ENCODE data around the gene COL5A2. TPM values are rescaled to one million over a fixed set of nuclear protein-coding genes. Genes with fewer than 3 reads are reported as not detected.

COL5A2 gene
- total RNA-seq, 1 donor from 2014 or later, result 6.3 TPM

DNA sequence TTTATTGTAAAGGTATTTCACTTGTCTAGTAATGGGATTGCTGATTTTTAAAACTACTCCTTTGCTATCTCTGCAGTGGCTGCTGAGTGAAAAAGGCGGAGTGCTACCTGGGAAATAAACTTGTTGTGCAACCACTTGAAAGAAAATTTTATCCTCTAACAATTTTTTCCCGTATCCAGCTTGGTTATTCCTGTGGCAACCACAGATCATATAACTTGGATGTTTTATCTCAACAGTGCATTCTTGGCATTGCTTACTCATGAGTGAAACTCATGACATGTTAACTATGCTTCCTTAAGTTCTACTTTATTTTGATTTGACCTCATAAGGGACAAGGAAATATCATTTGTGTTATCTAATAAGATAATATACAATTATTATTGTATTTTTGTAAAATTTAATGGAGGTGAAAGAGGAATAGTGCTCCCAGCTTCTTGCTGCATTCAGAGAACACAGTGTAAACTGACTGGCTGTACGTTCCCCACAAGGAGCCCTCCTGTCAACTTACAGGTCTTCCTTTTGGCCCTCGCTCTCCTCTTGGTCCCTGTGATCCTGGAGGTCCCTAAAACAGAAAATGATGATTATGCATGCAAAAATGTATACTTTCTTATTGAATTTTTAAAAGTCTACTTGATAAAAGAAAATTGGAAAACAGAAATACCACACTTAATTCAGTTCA lies 82.7 kb downstream of the COL5A2 start:
- no peak for ATAC-seq

DNA sequence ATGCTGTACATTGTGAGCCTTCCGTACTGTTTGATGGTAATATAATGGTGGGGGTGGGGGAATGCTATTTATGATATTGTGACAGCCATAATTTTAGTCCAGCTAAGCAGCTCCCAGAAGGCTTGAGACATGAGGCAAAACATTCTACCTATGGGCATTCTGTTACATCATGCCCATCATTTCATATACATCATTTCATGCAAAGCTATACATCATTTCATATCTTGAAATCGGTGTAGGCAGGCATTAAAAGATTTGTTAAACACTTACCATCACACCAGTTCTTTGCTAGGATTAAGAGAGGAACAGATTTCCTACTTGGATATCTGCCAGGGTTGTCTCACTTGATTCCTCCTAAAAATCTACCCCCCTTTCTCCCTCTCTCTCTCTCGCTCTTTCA lies 84.5 kb downstream of the COL5A2 start:
- no peak for ATAC-seq

DNA sequence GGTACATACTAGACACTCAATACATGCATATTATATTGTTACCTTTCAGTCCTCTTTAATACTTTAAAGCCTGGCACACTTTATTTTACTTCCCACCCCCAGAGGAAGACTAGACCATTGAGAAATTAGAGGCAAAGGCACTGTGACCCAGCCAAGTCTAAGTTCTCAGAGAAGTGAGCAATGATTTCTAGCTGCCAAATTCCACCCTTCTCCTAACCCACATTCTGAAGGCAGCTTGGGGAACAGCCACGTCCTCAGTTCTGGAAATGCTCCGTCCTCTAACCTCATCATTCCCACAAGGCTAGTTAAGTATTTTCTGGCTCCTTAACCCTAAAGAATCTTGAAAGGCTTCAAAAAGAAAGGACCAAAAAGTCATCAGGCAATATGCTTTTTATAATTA lies 86.6 kb downstream of the COL5A2 start:
- ATAC-seq, result no peak

DNA sequence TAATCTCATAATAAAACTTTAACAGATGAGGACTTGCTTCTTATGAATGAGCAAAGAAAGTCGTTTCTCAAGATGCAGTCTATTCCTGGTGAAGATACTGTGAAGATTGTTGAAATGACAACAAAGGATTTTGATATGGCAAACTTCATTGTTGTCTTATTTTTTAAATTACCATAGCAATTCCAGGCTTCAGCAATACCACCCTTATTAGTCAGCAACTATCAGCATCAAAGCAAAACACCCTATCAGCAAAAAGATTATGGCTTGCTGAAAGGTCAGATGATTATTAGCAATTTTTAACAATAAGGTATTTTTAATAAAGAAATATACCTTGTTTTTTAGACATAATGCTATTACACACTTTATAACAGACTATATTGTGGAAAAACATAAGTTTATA lies 88.3 kb downstream of the COL5A2 start:
- no peak for ATAC-seq

DNA sequence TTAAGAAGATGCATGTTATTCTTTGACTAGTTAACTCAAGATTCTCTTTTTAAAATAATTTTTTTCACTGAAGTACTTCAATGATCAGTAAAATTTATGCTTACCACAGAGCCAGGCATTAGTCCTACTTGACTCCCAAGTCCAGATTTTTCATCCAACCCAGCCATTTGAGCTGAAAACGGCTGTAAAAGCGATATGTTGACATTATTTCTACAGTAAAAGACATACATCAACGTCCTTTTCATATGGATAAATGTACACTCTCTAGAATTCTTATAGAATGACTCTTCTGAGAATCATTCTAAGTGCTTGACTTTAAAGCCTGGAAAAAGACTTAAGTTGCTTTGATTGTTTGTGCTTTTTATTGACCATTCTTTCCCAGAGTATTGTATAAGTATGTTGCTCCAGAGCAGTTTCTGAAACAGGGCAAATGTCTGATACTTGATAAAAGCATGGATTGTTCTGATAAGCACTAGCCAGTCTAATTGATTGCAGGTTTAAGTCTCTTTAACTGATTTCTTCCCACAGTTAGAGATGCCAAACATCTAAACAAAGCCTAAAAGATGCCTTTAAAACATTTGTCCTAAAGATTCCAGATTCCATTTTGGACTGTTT lies 90.9 kb downstream of the COL5A2 start:
- no peak for ATAC-seq

DNA sequence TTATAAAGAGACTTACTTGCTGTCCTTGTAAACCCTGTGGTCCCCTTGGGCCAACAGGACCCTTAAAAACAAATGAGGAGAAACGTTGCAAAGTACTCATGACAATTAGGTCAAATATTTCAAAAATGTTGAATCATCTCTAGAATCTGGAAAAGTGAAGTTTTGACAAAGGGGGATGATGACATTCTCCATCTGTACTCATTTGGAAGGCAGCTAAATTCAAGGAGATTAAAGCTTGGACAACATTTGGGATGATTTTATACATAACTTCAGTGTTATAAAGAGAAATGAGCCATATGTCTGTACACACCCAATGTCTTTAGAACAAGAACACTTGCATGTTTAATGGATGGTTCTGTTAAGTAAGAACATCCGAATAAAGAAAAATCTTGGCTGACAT lies 92.9 kb downstream of the COL5A2 start:
- ATAC-seq, result no peak

DNA sequence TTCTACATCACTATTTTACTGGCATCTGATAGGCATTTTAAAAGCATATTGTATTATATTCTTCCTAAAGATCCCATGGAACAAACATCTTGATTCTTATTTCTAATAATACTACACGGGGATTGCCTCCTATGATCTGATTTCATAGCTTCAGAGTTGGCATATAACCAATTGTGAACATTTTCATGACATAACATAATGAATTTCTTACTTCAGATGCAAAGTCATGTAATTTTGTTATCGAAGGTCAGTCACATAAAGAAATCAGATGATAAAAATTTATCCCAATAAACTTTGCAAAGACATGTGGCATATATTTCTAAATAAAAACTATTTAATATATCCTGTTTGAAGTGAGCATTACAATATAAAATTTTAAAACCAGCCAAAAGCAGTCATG lies 93.3 kb downstream of the COL5A2 start:
- no peak for ATAC-seq

DNA sequence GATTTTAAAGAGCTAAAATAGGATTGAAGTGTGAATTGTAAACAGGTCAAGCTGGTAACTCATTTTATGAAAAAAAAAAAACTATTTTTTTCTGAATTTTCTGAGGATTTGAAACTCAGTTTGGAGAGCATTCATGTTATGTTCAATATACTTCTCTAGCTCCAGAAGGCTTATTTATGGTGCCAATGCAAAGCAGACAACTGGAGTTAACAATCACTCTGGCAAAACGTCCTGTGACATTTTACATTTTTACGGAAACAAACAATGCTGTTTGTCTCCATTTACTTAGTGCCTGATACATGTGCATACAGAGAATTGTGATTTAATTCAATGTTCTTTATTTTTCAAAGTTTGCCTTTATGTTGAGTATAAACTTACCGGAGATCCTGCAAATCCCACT lies 96.0 kb downstream of the COL5A2 start:
- no peak for ATAC-seq

DNA sequence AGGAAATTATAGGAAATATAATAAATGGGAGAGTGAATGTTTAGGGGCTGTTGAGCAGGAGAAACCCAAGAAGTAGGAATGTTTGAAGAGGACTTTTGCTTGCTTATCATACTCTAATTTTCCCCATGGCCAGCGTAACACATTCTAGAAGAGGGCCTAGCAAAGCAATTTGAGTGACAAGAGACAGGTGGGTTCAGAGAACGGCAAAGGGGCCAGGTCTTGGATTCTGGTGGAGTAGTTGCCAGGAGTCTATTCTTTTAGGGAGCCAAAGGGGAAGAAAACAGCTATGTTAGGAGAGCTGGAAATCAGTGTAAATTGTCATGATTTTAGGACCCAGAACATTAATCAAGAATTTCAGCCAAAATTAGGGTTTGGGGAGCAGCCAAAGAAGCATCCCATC lies 96.5 kb downstream of the COL5A2 start:
- ATAC-seq, result no peak

DNA sequence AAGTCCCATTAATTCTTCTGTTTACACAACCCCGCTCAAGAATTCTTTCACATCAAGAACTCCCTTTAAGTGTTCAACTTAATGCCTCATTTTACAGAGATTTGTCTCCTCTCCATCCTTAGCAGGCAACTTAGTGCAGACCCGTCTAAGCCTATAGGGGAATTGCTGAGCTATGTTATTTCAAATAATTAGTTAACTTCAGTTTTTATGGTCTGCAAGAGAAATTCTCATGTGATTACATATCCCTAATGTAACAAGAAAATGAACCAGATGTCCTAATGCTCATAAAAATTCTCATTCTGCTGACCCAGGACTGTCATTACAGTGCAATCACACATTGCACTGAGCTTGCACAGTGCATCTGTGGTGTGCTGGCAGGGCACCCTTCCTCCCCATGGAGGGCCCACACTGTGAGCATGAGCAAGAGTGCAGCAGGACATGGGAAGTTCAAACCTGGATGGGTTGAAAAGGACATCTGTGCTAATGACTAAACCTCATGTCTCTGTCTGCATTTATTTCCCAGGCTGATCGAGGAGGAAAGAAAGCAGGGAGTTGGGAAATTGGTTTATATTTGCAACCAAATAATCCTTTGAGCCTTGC lies 97.1 kb downstream of the COL5A2 start:
- no peak for ATAC-seq

DNA sequence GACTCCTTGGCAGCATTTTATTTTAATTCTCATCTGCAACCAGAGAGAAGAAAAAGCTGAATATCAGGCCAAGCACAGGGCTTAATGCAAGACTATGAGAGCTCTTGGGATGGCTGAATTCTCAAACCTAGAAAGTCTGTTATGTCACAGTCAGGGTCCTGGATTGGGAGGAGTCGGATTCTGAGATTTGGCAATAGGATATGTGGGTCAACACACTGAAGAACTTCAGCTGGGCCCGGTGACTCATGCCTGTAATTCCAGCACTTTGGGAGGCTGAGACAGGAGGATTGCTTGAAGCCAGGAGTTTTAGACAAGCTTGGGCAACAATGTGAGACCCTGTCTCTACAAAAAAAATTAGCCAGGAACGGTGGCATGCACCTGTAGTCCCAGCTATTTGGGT lies 103.0 kb downstream of the COL5A2 start:
- ATAC-seq, result no peak

DNA sequence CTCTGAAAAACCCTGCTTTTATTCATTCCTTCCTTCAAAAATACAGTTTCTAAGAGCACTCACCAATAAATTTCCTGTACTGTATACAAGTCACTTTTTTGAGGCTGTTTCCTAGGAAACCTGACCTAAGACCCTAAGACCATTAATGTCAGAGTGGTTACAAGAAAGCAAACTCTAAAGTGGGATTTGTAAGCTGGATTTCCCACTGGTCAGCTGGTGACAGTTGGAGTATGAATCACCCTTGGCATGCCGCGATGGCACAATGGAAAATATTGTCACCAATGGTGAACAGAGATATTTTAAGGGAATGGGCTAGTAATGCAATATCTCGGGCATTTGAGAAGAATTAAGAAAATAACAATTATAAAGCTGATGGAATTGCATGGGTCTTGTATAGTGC lies 103.4 kb downstream of the COL5A2 start:
- ATAC-seq, result no peak

DNA sequence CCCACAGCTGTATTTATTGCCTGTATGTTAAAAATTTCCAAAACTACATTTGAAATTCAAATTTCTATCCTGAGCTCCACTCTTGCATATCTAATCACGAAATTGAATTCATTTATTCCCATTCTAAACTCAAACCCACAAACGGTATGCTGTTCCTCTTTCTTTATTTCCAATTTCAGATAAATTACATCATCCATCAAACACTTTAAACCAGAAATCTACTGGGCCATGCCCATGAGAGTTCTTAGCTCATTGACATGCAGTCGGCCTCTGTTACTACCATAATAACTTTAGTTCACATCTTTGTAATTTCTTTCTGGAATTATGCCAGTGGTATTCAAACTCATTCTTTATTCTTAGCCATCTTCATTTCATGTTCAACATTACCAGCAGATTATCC lies 105.1 kb downstream of the COL5A2 start:
- no peak for ATAC-seq

DNA sequence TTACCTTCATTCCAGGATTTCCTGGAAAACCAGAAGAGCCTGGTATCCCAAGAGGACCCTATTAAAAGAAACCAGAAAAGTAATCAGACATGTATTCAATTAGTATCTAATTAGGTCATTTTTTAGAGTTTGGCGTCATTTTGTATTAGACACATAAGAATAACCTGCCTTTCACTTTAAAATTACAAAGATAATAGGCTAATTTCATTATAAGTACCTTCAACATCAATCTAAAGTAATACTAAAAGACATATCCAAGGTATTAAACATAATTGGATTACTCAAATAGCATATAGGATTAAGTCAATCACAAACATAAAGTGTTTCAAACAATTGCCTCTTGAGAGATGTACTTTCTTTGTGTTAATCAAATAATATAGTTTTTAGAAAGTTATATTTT lies 107.5 kb downstream of the COL5A2 start:
- ATAC-seq, result no peak

DNA sequence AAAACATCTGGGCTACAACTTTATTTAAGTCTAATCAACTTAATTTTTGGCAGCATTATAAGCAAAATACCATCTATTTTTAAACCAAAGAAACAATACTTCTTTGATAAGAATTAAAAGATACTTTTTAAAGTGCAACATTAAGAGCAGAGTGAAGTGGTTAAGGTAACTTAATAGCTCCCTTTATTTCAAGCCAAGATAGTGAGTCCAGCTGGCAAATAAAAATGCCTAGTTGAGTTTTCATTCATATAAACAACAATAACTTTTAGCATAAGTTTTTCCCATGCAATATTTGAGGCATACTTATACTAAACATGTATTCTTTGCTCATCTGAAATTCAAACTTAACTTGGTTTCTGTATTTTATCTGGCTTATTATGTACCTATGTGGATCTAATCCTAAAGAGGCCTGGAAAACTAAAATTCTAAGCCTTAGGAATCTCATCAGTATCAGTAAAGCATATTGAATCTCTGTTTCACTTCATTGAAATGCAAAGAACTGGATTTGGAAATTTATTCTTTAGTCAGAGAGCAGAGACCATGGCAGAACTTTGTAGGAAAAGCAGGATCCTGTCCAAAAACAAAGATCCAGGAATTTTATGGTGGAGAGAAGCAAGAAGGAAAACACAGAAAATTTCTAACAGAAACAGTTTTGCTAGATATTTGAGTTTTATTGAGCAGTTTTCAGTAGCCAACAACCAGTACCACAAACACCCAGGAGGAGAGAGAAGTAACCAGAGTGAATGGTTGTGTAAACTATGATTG lies 109.5 kb downstream of the COL5A2 start:
- no peak for ATAC-seq

DNA sequence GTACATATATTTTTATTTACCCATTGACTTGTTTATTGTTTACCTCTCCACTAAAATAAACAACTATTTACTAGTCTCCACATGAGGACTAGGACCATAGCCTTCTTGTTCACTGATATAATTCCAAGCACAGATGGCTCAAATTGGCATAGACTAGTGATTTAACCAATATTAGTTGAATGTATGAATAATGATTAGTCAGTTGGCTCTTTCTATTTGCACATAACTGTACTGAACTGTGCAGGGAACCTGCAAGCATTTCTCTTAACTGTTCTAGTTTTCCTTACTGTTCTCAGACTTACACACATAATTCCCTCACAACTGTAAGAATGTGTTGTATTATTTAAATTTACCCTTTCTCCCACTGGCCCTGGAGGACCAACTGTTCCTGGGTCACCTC lies 113.5 kb downstream of the COL5A2 start:
- ATAC-seq, result no peak

DNA sequence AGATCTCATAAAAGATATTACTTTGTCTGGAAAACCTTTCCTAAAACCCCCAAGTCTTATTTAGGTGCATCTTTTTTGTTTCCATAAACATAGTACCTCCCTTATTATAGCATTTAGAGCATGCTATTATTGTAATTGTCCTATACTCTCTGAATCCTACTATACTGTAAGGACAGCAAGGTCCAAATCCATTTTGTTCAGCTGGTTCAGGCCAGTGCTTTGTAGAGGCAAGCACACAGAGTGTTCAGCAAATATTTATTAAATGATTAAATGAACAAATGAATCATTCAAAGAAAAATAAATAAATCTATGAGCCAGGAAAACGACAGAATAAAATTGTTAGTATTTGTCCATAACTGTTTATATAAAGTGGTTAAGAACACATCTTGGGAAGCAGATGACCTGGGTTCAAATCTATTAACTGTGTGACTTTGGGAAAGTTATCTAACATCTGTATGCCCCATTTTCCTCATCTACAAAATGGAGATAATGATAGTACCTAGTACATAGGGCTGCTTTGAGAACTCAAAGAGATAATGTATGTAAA lies 119.4 kb downstream of the COL5A2 start:
- ATAC-seq, result no peak

DNA sequence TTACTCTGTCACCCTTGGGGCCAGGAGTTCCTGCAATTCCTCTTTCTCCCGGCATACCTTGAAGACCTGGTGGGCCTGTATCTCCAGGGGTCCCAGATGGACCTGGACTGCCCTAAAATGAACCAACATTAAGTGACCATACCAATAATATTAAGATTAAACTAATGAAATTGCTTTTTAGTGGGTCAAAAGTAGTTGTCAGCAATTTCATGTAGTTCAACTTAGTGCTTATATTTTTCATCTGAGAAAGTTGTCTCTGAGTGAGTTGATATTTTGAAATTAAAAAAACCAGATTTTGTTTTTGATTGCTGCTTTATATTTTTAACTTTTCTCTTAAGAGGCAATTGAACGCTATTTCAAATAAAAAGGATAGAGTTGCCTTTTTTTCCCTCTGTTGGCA lies 122.2 kb downstream of the COL5A2 start:
- ATAC-seq, result no peak

DNA sequence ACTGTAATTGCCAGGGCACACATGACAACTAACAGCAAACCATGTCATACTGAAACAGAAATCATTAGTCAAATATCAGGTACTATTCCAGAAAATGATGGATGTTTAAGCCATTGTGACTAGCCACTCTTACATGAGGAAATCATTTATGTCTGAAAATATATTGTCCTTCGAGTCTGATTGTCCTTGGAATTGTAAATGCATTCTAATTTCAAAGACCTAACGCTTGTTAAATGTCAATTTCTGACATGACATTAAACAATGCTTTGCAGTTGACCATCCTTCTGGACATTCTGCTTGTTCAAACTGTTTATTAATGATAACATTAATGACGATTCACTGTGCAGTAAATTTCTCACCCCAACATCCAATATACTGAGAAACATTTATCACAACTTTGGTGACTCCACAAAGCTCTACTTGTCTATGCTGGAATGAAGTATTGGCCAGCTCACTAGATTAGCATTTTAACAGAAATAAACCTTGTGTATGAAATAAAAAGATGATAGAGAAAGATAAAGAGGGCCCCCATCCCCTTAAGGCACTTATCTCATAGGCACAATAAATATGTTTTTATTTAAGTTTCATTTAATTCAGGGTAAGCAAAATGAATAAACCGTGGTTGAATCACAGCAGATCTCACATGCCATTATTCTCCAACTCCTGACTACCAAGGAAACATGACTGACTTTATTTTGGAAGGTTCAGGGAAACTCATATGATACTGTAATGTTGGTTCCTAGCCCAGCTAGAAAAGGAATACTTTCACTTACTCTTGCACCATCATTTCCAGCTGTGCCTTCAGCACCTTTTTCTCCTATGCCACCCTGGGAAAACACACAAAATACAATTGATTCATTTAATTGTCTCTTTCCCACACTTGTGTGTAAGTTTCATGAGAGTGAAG lies 123.1 kb downstream of the COL5A2 start:
- no peak for ATAC-seq

DNA sequence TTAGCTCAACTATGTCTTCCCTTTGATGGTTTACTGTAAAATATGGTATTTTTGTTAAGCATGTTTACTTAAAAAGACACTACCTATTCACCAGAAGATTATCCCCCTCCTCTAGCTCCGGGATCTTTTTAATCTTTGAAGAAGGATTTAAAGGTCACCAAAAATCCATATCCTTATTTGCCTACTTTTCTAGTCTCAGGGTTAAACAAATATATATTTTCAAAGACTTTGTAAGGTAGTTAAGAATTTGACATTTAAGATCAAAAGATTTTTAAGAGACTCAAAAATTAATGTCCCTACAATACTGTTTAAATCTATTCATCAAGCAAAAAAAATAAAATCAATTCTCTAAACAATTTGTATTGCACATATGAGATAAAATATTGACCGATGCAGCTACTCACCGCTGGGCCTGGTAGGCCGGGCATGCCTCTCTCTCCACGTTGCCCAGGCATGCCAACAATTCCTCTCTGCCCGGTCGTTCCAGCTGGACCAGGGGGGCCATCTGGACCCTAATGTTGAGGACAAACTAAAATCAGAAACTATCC lies 129.3 kb downstream of the COL5A2 start:
- ATAC-seq, result no peak

DNA sequence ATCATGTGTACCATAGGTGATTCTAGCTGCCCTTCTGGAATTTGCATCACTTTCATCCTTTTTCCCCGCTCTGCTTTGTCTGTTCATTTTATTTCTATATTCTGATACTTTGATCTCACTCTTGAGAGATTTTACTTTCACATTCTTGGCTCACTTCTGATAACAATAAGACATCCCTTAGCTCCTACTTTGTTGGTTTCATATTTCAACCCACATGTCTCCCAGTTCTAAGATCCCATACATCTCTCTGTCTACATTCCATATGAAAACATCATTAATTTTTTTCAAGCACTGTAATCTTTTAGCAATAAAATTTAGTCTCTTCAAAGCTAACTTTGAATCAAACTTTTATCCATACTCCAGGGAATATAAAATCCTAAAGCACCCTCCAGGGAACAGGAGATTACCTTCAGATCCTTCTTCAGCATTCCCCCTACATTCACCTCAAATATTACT lies 129.8 kb downstream of the COL5A2 start:
- no peak for ATAC-seq

DNA sequence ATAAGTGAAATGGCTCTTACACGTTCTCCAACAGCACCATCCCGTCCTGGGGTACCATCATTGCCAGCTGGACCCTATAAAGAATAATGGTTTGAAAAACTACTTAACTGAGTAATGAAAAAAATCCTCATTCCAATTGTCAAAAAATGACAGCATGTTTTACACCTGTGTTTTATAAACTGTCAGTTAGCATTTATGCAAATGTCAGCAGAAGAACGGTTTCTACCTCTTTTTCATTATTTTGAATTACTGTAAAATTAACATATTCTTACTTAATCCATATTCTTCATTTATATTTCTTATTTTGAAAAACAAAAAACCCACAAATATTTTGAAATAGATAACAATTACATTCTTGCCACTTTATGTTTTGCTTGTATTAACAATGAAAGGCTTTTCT lies 131.4 kb downstream of the COL5A2 start:
- ATAC-seq, result no peak

Data from esophagus mucosa (tissue), 1 donor.